ENCODE measurements around the gene PPM1N. TPM values are rescaled to one million over a fixed set of nuclear protein-coding genes. Genes with fewer than 3 reads are reported as not detected.

PPM1N gene
- total RNA-seq, 3 donors from 2014 or later, result 1.8 to 2.5 (median 2.3) TPM

DNA sequence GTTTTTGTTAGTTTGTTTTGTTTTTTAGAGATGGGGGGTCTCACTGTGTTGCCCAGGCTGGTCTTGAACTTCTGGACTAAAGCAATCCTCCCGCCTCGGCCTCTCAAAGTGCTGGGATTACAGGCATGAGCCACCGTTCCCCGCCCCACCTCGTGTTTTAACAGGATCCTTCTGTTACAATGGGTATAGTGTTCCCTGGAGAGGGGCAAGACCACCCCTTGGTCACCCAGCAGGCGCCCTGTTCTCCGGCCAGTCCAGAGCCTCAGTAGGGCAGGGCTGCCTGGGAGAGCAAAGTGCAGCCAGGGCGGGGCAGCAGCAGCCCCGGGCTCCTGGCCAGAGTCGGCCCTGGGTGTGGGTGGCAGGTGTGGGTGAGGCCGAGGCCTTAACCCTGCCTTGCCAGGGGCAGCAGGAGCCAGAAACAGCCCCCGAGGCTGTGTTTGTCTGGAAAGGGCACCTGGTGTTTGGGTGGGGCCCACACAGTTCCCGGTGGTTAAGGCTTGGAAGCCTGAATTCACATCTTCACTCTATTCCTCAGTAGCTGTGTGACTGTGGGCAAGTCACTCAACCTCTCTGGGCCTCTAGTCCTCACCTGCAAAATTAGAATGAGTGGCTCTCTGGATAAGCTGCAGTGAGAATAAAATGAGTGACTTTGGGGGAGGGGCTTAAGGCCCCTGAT lies 16.3 kb downstream of the PPM1N start:
- Histone ChIP-seq H3K4me1 (peaks cover 4 to 11% of the 10 kb centered on the region in 2 donors), H3K27ac (peak overlapping the region; percentile 80 to 82), H3K27me3 (no peaks in the 10 kb centered on the region), H3K36me3 (no peaks in the 10 kb centered on the region), H3K9me3 (no peaks in the 10 kb centered on the region), H3K4me3 (peak overlapping the region in 1 of 3 donors; percentile 34)
- TF ChIP-seq POLR2AphosphoS5 (IDR thresholded peaks at IDR 0.05) (no peak), POLR2A (IDR thresholded peaks at IDR 0.05) (no peak)
- TF ChIP-seq, protein P1, sequence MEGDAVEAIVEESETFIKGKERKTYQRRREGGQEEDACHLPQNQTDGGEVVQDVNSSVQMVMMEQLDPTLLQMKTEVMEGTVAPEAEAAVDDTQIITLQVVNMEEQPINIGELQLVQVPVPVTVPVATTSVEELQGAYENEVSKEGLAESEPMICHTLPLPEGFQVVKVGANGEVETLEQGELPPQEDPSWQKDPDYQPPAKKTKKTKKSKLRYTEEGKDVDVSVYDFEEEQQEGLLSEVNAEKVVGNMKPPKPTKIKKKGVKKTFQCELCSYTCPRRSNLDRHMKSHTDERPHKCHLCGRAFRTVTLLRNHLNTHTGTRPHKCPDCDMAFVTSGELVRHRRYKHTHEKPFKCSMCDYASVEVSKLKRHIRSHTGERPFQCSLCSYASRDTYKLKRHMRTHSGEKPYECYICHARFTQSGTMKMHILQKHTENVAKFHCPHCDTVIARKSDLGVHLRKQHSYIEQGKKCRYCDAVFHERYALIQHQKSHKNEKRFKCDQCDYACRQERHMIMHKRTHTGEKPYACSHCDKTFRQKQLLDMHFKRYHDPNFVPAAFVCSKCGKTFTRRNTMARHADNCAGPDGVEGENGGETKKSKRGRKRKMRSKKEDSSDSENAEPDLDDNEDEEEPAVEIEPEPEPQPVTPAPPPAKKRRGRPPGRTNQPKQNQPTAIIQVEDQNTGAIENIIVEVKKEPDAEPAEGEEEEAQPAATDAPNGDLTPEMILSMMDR (IDR thresholded peaks at IDR 0.05), result no peak
- DNase-seq (ENCODE audit: low spot score in 2 of 2), result no peak
- intact Hi-C loops (cut with DNase I; ENCODE audit: low total_unique reads), result no loop called here

DNA sequence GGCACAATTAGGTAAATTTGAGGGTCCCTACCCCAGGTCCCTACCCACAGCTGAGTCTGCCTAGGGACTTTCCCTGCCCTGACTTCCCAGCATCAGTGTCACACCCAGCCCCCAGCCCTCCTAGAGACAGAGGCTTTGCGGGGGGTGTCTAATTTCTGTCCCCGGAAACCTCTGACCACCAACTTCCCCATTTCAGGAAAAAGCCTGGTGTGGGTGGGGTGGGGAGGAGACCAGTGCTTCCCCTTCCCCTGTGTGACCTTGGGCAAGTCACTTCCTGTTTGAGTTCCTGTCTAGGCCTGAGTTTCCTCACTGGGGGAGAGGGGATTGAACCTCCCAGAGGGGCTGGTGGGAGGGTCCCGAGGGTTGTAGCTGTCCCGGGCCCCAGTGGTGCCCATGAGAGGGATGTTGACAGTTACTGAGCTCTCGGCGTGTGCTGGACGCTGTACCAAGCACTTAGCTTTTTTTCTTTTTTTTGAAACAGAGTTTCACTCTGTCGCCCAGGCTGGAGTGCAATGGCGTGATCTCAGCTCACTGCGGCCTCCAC lies 16.9 kb downstream of the PPM1N start:
- no peak for DNase-seq (ENCODE audit: low spot score in 2 of 2)
- Histone ChIP-seq H3K4me1 (peaks cover 0 to 11% of the 10 kb centered on the region in 2 donors), H3K27ac (peak overlapping the region; percentile 80 to 82), H3K27me3 (no peaks in the 10 kb centered on the region), H3K36me3 (no peaks in the 10 kb centered on the region), H3K9me3 (no peaks in the 10 kb centered on the region), H3K4me3 (no peak overlapping the region)
- intact Hi-C loops (cut with DNase I; ENCODE audit: low total_unique reads), result no loop called here
- TF ChIP-seq POLR2A (IDR thresholded peaks at IDR 0.05), result no peak

DNA sequence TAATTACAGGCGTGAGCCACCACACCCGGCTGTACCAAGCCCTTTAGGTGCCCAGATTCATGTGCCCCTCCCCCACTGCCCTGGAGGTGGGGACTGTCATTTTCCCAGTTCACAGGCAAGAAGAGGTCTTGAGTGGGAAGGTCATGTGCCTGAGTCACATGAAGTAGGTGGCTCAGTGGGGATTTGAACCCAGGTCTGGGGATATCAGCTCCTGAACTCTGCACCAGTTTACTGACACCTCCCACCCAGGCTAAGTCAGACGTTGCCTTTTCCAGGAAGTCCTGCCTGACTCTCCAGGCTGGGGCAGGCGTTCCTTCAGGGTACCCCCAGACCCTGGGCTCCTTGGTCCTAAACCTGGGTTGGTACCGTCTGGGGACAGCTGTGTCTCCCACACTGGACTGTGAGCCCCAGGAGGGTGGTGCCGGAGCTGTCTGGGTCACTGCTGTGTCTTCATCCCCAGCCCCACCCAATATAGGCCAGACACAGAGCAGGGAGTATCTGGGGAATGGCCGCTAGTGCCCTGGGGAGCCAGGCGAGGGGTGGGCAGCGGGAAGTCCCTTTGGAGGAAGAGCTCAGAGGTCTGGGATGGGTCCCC lies 17.7 kb downstream of the PPM1N start:
- H3K36me3 ChIP-seq, result no peaks in the 10 kb centered on the region
- H3K27ac ChIP-seq, result peak overlapping the region; percentile 17 to 80
- H3K4me1 ChIP-seq, result peaks cover 0 to 11% of the 10 kb centered on the region in 2 donors
- no peaks in the 10 kb centered on the region for H3K9me3 ChIP-seq
- intact Hi-C loops (cut with DNase I; ENCODE audit: low total_unique reads), result no loop called here
- DNase-seq (ENCODE audit: low spot score in 2 of 2), result no peak
- H3K27me3 ChIP-seq, result no peaks in the 10 kb centered on the region
- TF ChIP-seq POLR2A (IDR thresholded peaks at IDR 0.05), result no peak
- no peak for TF ChIP-seq POLR2AphosphoS5 (IDR thresholded peaks at IDR 0.05)
- TF ChIP-seq, protein P1 (IDR thresholded peaks at IDR 0.05), result no peak
- no peak overlapping the region for H3K4me3 ChIP-seq

DNA sequence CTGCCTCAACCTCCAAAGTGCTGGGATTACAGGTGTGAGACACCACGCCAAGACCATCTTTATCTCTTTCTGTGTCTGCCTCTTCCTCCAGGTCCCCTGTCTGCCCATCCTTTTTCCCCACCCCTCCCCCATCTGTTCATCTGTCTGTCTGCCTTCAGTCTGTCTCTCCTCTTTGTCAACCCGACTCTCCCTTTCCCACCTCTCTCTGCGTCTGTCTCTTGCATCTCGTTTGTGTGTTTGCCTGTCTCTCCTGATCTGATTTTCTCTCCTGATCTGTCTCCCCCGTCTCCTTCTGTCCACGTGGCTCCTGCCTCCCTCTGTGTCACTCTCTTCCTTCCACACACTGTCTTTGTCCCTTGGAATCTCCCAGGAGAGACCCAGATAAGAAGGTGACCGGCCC lies 19.0 kb downstream of the PPM1N start:
- DNase-seq (ENCODE audit: low spot score in 2 of 2), result no peak
- no peak overlapping the region for H3K27ac ChIP-seq
- intact Hi-C loops (cut with DNase I; ENCODE audit: low total_unique reads), result no loop called here
- H3K9me3 ChIP-seq, result no peaks in the 10 kb centered on the region
- no peak overlapping the region for H3K4me3 ChIP-seq
- no peaks in the 10 kb centered on the region for H3K36me3 ChIP-seq
- H3K4me1 ChIP-seq, result peaks cover 0 to 11% of the 10 kb centered on the region in 2 donors
- H3K27me3 ChIP-seq, result no peaks in the 10 kb centered on the region
- TF ChIP-seq, protein P1 (IDR thresholded peaks at IDR 0.05), result no peak
- TF ChIP-seq POLR2A (IDR thresholded peaks at IDR 0.05), result no peak
- TF ChIP-seq POLR2AphosphoS5 (IDR thresholded peaks at IDR 0.05), result no peak

DNA sequence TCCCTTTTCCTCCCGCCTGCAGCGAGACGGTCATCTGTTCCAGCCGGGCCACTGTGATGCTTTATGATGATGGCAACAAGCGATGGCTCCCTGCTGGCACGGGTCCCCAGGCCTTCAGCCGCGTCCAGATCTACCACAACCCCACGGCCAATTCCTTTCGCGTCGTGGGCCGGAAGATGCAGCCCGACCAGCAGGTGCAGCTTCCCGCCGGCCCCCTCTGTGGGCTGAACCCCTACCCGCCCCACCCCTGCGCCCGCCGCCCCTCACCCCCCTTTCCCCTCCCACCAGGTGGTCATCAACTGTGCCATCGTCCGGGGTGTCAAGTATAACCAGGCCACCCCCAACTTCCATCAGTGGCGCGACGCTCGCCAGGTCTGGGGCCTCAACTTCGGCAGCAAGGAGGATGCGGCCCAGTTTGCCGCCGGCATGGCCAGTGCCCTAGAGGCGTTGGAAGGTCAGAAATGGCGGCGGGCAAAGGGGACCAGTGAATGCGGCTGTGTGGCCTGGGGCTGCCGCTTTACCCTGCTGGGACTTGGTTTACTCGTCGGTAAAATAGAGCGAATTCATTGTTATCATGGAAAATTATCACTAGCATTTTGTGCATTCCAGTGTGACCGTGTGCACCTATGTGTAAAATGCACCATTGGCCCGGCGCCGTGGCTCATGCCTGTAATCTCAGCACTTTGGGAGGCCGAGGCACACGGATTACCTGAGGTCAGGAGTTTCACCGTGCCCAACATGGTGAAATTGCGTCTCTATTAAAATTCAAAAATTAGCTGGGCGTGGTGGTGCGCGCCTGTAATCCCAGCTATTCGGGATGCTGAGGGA lies 19.6 kb downstream of the PPM1N start:
- no peaks in the 10 kb centered on the region for H3K36me3 ChIP-seq
- H3K4me1 ChIP-seq, result peaks cover 0 to 11% of the 10 kb centered on the region in 2 donors

More for the DNA sequence above, 19.6 kb downstream of the PPM1N start:
- Histone ChIP-seq H3K9me3 (no peaks in the 10 kb centered on the region), H3K27me3 (no peaks in the 10 kb centered on the region), H3K27ac (no peak overlapping the region), H3K4me3 (no peak overlapping the region)
- DNase-seq (ENCODE audit: low spot score in 2 of 2), result no peak
- TF ChIP-seq POLR2AphosphoS5 (IDR thresholded peaks at IDR 0.05) (no peak), POLR2A (IDR thresholded peaks at IDR 0.05) (no peak)
- TF ChIP-seq, protein P1 (IDR thresholded peaks at IDR 0.05), result no peak
- intact Hi-C loops (cut with DNase I; ENCODE audit: low total_unique reads), result no loop called here
